SU-DHL-6 (cell line): ENCODE measurements around the gene NPAS3.

ENCODE experiments used
- H2AFZ ChIP-seq: fragments of 200-600 bp; sonication (generic); 2 replicates; pipeline ENCODE4 v1.6.1; 2014; ENCODE audit warnings: low read depth, mild to moderate bottlenecking, moderate library complexity, mixed read lengths, antibody characterized with exemption, low read length; ENCODE audit not compliant: severe bottlenecking
- H3F3A ChIP-seq: fragments of 200-600 bp; shearing (Covaris generic); 2 replicates; pipeline ENCODE4 v1.6.0; 2016; ENCODE audit warnings: antibody characterized with exemption, mild to moderate bottlenecking; ENCODE audit not compliant: insufficient read depth
- H3K27ac ChIP-seq: fragments of 200-600 bp; sonication (generic); 2 replicates; pipeline ENCODE4 v1.5.1; 2016; ENCODE audit warnings: low read depth, mild to moderate bottlenecking, low read length, moderate library complexity, mixed read lengths
- H3K27me3 ChIP-seq: fragments of 200-600 bp; sonication (generic), shearing (Covaris generic); 2 replicates; pipeline ENCODE4 v1.6.0; 2014; ENCODE audit warnings: mild to moderate bottlenecking, low read length
- H3K36me3 ChIP-seq: fragments of 200-600 bp; sonication (generic); 2 replicates; pipeline ENCODE4 v1.6.1; 2014; ENCODE audit warnings: mild to moderate bottlenecking, low read length, mixed read lengths
- H3K4me2 ChIP-seq: fragments of 300-600, 200-600 bp; shearing (Covaris generic), sonication (generic); 2 replicates; pipeline ENCODE4 v1.6.0; 2014; ENCODE audit warnings: low read length, low read depth, mild to moderate bottlenecking; ENCODE audit not compliant: poor library complexity, severe bottlenecking
- H3K4me3 ChIP-seq: fragments of 200-600 bp; sonication (generic); 2 replicates; pipeline ENCODE4 v1.5.1; 2014; ENCODE audit warnings: antibody characterized with exemption, low read length, mild to moderate bottlenecking, mixed read lengths; ENCODE audit not compliant: insufficient read depth, poor library complexity, severe bottlenecking
- H3K79me2 ChIP-seq: fragments of 200-600 bp; sonication (generic); 2 replicates; pipeline ENCODE4 v1.6.1; 2014; ENCODE audit warnings: mild to moderate bottlenecking, low read length, moderate library complexity; ENCODE audit not compliant: insufficient read depth
- H3K9ac ChIP-seq: fragments of 200-600 bp; sonication (generic); 2 replicates; pipeline ENCODE4 v1.7.0; 2014; ENCODE audit warnings: mild to moderate bottlenecking, low read length
- H3K9me2 ChIP-seq: fragments of 200-600 bp; sonication (generic); replicated peaks from 2 replicates; pipeline ENCODE4 v1.6.1; 2014; ENCODE audit warnings: low read length; ENCODE audit not compliant: insufficient read depth
- H3K9me3 ChIP-seq: fragments of 200-600 bp; sonication (generic); 2 replicates; pipeline ENCODE4 v1.6.1; 2014; ENCODE audit warnings: low read length, mixed read lengths; ENCODE audit not compliant: insufficient read depth
- H4K20me1 ChIP-seq: fragments of 200-600 bp; sonication (generic); 2 replicates; pipeline ENCODE4 v1.6.1; 2014; ENCODE audit warnings: low read depth, mild to moderate bottlenecking, antibody characterized with exemption, low read length, moderate library complexity, mixed read lengths
- CTCF ChIP-seq: fragments of 200-600 bp; sonication (generic); IDR thresholded peaks from one replicate; pipeline ENCODE4 v1.5.1; 2017; ENCODE audit warnings: antibody characterized with exemption, mild to moderate bottlenecking, low read length, moderate library complexity; ENCODE audit not compliant: insufficient read depth, poor library complexity, severe bottlenecking
- EZH2phosphoT487 ChIP-seq: fragments of 200-600 bp; sonication (generic), shearing (Covaris generic); conservative IDR thresholded peaks from 2 replicates; pipeline ENCODE4 v1.6.1; 2018; ENCODE audit warnings: mild to moderate bottlenecking, antibody characterized with exemption, low read length, moderate library complexity, mixed read lengths

Gene NPAS3

DNA sequence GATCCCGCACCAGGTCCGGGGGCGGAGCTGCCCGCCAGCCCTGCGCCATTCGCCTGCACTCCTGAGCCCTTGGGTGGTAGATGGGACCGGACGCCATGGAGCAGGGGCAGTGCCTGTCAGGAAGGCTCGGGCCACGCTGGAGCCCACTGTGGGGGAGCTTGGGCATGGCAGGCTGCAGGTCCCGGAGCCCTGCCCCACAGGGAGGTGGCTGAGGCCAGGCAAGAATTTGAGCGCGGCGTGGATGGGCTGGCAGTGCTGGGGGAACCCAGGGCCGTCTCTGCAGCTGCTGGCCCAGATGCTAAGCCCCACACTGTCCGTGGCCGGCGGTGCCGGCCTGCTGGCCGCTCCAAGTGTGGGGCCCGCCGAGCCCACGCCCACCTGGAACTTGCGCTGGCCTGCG is 260.0 kb downstream of the NPAS3 start:
- TF ChIP-seq EZH2phosphoT487 = no peak

GRCh38 chr14:33201116-33201515 is 262.4 kb downstream of the NPAS3 start:
- TF ChIP-seq CTCF (no peak), EZH2phosphoT487 (no peak)
- H3K9me3 ChIP-seq = no peaks in the 10 kb centered on the region
- no peaks in the 10 kb centered on the region for H3K9me2 ChIP-seq
- no peaks in the 10 kb centered on the region for H4K20me1 ChIP-seq
- no peak overlapping the region for H3K4me3 ChIP-seq
- no peaks in the 10 kb centered on the region for H3K79me2 ChIP-seq
- H2AFZ ChIP-seq = no peak overlapping the region
- no peak overlapping the region for H3K4me2 ChIP-seq
- H3K9ac ChIP-seq = no peak overlapping the region
- H3K27ac ChIP-seq = no peak overlapping the region
- no peaks in the 10 kb centered on the region for H3K27me3 ChIP-seq
- H3F3A ChIP-seq = no peaks in the 10 kb centered on the region
- no peaks in the 10 kb centered on the region for H3K36me3 ChIP-seq

More for the DNA sequence above, 260.0 kb downstream of the NPAS3 start:
- H2AFZ ChIP-seq = no peak overlapping the region
- H3K4me3 ChIP-seq = no peak overlapping the region
- H3K36me3 ChIP-seq = no peaks in the 10 kb centered on the region
- H3K27ac ChIP-seq = no peak overlapping the region
- H3K4me2 ChIP-seq = no peak overlapping the region
- no peaks in the 10 kb centered on the region for H3K9me3 ChIP-seq
- no peak overlapping the region for H3K9ac ChIP-seq
- no peaks in the 10 kb centered on the region for H3F3A ChIP-seq
- H3K27me3 ChIP-seq = no peaks in the 10 kb centered on the region
- H4K20me1 ChIP-seq = no peaks in the 10 kb centered on the region
- no peaks in the 10 kb centered on the region for H3K79me2 ChIP-seq
- no peaks in the 10 kb centered on the region for H3K9me2 ChIP-seq

GRCh38 chr14:33206981-33207380 is 268.3 kb downstream of the NPAS3 start:
- Histone ChIP-seq H3K4me3 (no peak overlapping the region), H3K4me2 (no peak overlapping the region), H3K27me3 (no peaks in the 10 kb centered on the region), H3K9me3 (no peaks in the 10 kb centered on the region), H3K36me3 (no peaks in the 10 kb centered on the region), H3K79me2 (no peaks in the 10 kb centered on the region), H3K9ac (no peak overlapping the region), H3K27ac (no peak overlapping the region), H3F3A (no peaks in the 10 kb centered on the region), H3K9me2 (no peaks in the 10 kb centered on the region), H2AFZ (no peak overlapping the region), H4K20me1 (no peaks in the 10 kb centered on the region)
- no peak for TF ChIP-seq CTCF
- TF ChIP-seq EZH2phosphoT487 = no peak

GRCh38 chr14:33207467-33208017 is 268.9 kb downstream of the NPAS3 start:
- no peak for TF ChIP-seq EZH2phosphoT487
- no peak for TF ChIP-seq CTCF
- Histone ChIP-seq H3K9me2 (no peaks in the 10 kb centered on the region), H3K4me2 (no peak overlapping the region), H3K9ac (no peak overlapping the region), H2AFZ (no peak overlapping the region), H3F3A (no peaks in the 10 kb centered on the region), H4K20me1 (no peaks in the 10 kb centered on the region), H3K9me3 (no peaks in the 10 kb centered on the region), H3K27me3 (no peaks in the 10 kb centered on the region), H3K27ac (no peak overlapping the region), H3K79me2 (no peaks in the 10 kb centered on the region), H3K36me3 (no peaks in the 10 kb centered on the region), H3K4me3 (no peak overlapping the region)
